GM08714 (cell line): ENCODE results near the gene TCF12.
"Not testable (repeated sequence)": the region's sequence is repeated elsewhere in the genome, so short reads cannot be mapped to it uniquely, and the experiment has no call there.

Experiments used
- H3K4me3 ChIP-seq: fragments of 200-500 bp; sonication (Bioruptor generic); 2 replicates; pipeline ENCODE4 v1.5.1; 2014; ENCODE audit warnings: mild to moderate bottlenecking, low read length, inconsistent platforms
- ZNF274 ChIP-seq: IDR thresholded peaks from 2 replicates; pipeline ENCODE4 v1.6.1; 2012; ENCODE audit warnings: mild to moderate bottlenecking, low read depth, low read length

The TCF12 gene

DNA sequence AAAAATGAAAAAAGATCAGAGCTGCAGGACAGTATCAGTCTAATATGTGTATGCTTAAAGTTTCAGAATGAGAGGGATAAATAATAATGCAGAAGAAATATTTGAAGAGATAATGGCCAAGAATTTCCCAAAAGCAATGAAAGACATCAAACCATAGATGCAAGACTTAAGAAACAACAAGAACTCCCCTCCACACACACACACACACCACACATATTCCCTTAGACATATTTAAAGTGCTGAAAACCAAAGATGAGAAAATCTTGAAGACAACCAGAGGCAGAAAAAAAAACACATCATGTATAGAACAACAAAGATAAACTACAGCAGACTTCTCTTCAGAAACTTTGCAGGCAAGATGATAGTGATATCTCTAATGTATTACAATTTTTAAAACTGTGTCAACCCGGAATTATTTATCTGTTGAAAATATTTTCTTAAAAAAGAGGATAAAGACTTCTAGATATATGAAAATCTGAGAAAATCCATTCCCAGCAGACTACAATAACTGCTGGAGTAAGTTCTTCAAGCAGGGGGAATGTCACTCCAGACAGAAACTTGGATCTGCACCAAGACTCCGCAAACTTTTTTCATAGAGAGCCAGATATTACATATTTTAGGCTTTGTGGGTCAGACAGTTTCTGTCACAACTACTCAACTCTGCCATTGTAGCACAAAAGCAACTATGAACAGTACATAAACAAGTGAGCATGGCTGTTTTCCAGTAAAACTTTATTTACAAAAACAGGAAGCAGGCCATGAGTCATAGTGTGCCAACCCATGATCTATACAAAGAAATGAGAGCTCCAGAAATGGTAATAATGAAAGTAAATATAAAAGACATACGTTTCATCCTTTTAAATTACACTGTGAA lies 234.5 kb downstream of the TCF12 start:
- H3K4me3 ChIP-seq = no peak overlapping the region
- TF ChIP-seq ZNF274 = no peak

DNA sequence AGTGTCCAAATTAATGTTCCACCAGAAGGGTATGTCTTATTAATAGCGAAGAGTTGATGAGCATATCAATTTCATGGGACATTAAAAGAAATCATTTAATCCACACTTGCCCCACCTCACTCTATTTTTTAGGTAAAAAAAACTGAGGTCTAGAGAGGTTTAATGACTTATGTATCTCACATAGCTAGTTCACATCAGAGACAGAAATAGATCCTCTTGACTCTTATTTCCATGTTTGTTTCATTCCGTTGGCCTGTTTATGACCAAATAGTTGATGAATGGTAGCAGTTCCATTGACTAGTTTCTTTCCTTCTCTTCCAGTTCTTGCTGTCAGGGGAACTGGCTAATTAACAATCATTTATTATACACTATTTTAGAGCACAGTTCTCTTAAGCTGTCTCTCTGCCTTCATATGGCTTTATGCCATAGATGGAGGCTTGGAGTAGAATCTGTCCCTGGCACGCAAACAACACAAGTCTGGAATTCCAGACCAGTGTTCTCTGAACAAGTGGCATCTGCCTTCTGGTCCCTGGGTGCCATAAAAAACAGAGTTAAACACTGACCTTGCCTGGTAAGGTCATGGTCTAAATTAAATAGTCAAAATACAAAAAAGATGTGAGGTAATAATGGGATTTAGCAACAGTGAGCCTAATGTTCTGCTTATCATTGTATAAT lies 237.9 kb downstream of the TCF12 start:
- no peak overlapping the region for H3K4me3 ChIP-seq
- no peak for TF ChIP-seq ZNF274

DNA sequence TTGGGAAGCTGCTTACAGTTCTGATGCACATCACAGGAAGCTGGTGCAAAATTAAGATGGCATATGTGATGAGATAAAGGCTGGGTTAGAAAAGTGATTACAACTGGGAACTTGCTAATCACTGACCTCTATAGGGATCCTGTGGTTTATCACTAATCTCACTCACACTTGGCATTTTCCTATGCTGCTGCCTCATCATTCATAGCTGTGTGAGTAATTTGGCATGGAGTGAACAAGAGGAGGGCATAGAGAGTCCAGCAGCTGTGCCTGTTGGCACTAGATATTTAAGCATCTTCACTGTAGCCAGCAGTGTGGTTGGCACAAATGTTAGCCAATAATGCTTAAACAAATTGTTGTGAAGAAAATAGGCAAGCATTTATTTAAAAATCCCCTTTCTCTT lies 240.1 kb downstream of the TCF12 start:
- H3K4me3 ChIP-seq = no peak overlapping the region
- no peak for TF ChIP-seq ZNF274

DNA sequence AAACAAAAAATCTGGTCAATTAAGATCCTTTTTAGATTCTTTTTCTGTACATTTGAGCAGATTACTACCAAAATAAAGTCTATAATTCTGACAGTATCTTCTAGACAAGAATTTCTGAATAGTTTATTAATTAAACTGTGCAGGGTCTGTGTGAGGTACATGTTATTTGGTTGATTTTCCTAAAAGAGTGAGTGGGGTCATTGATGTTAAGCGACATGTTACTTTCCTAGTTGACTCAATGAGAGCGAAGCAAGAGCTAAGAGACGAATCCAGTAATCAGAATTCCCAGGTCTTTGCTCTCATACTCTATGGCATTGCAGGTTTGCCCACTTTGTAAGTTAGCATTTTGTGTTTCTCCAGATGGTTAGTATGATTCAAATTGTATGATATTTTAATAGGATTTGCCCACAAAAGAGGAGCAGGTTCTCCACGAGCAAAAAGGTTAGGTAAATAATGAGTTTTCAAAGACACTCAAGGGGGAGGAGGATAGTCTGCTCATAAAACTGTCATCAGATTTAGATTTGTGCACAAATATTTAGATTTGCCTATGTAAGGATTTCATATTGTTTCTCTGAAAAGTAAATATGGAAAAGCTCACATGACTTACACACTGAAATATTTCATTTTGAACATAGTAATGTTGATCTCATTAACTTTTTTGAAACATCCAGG lies 240.7 kb downstream of the TCF12 start:
- H3K4me3 ChIP-seq = no peak overlapping the region
- TF ChIP-seq ZNF274 = no peak

DNA sequence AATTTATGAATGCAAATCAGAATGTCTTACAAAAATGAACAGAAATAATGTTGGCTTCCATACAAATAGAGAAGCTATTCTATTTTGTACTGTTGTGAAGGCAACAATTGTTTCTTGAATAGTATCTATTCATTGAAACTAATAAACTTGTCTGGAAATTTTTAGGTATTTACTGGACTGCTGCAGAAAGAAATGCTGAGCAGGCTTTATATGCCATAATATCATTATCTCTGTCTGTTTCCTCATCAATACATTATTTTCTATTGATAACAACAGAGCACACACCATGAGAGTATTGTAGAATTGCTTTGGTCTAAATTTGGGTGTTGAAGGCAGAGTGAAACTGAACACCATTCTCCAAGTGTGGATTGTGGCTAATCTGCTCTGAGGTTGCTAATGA lies 241.3 kb downstream of the TCF12 start:
- H3K4me3 ChIP-seq = no peak overlapping the region
- TF ChIP-seq ZNF274 = no peak

DNA sequence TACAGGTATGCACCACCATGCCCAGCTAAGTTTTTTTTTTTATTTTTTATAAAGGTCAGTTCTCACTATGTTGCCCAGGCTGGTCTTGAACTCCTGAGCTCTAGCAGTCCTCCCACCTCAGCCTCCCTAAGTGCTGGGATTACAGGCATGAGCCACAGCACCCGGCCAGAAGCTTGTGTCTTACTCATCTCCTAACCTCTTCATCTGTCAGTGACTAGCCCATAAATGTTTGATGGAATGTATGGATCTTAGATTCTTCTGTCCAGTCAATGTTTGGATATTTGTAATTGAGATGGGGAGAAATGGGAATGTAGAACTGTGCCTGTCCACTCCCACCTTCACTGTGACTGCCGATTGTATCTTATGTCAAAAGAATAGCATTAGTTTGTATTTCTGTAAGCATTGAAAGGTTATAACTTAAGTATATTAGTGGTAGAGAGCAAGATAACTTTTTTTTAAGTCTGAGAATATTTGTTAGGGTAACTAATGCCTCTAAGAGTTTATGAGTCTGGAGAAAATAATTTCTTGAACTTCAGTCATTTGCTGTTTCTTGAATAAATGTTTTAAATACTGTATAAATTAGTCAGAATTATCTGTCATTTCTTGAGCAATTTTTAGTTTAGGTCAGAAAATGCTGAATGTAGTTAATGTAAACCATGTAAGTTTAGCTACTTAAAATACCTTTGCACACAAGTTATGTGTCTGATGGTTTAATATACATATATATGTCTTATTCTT lies 242.5 kb downstream of the TCF12 start:
- H3K4me3 ChIP-seq = no peak overlapping the region
- no peak for TF ChIP-seq ZNF274

DNA sequence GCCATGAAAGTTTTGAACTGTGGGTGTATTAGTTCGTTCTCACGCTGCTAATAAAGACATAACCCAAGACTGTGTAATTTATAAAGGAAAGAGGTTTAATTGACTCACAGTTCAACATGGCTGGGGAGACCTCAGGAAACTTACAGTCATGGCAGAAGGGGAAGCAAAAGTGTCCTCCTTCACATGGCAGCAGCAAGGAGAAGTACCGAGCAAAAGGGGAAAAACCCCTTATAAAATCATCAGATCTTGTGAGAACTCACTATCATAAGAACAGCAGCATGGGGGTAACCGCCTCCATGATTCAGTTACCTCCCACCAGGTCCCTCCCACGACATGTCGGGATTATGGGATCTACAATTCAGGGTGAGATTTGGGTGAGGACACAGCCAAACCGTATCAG lies 245.8 kb downstream of the TCF12 start:
- H3K4me3 ChIP-seq = not testable (repeated sequence)

DNA sequence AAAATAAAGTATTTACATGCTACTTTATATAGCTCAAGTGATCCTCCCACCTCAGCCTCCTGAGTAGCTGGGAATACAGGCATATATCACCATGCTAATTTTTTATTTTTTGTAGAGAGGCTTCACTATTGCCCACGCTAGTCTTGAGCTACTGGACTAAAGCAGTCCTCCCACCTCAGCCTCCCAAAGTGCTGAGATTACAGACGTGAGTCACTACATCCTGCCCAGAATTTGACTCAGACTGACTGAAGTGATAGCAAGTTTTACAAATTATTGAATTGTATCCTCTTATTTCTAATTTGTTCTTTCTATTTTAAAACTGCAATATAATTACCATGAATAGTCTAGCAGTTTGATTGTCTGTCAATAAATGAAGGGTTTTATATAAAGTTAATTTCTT lies 247.5 kb downstream of the TCF12 start:
- TF ChIP-seq ZNF274 = no peak
- H3K4me3 ChIP-seq = no peak overlapping the region

DNA sequence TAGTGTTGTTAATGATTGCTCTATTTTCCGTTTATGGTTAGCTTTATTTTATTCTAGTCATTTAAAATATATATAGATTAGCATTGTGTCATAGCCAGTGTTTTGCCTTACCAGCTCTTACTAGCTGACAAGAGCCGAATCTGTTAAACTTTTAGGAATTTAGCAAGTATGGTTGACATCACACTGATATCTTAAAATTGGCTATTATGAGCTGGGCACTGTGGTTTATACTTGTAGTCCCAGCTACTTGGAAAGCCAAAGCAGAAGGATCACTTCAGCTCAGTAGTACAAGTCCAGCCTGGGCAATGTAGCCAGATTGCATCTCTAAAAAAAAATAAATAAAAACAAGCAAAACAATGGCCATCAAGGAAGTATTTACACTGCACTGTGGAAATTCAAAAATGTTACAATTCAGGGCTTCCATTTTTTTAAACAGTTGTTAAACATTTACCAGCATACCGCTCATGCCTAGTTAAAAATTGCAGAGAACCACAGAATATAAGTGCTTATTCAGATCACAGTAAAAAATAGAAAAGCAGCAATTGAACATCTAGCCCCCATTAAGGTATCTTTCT lies 249.5 kb downstream of the TCF12 start:
- no peak overlapping the region for H3K4me3 ChIP-seq
- TF ChIP-seq ZNF274 = no peak

DNA sequence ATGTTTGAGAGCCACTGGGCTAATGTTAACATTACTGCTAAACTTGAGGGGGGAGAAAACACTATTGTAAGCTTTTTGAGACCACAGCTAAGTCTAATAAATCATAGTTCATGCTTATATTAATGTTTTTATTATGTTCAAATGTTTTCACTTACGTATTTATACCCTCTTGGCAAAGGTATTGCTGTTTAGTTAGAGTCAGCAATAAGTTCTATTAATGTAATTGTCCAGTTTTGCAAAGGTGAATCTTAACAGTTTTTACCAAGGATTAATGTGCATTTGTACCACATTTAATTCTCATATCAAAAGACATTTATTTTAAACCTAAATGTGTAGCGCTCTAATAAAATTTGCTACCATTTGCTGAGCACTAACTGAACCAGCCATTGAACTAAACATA lies 251.2 kb downstream of the TCF12 start:
- TF ChIP-seq ZNF274 = no peak
- no peak overlapping the region for H3K4me3 ChIP-seq

DNA sequence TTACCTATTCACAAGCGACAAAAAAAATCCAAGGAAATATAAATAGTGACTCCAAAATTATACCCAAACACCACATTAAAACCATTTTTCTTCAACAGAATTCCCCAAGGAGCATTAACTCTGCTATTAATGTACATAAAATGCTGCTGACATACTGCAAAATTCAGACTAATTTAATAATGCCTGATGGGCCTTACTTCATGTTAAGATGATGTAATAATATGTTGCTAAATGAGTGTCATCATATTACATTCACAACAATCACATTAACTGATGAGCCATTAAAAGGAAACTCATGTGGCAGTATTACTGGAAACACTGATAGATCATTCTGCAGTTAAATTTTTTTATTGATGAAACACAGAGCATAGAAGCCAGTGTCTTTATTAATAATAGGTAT lies 253.0 kb downstream of the TCF12 start:
- H3K4me3 ChIP-seq = no peak overlapping the region
- no peak for TF ChIP-seq ZNF274

DNA sequence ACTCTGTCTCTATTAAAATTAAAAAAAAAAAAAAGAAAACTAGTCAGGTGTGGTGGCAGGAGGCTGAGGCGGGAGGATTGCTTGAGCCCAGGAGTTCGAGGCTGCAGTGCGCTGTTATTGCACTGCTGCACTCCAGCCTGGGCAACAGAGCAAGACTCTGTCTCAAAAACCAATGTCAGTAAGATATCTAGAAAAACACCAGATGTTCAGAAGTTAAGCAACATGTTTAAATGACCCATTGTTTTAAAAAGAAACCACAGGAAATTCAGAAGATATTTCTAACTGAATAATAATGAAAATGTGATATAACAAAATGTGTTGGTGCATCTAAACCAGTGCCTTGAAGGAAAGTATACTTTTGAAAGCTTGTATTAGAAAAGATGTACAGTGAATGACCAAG lies 254.5 kb downstream of the TCF12 start:
- H3K4me3 ChIP-seq = no peak overlapping the region
- TF ChIP-seq ZNF274 = no peak

DNA sequence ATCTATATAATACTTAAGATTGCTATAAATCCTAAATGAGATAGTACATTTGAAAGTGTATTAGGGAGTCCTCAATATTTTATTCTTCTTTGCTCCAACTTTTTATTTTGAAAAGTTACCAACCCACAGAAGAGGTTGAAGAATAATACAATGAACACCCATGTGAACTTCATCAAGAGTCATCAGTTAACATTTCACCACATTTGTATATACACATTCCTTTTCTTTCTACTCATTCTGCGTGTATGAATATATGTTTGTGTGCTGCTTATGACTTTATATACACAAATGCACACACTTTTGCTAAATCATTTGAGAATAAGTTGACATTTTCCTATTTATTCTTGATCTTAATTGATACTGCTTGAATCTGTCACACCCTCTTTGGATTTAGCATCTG lies 264.6 kb downstream of the TCF12 start:
- no peak for TF ChIP-seq ZNF274
- no peak overlapping the region for H3K4me3 ChIP-seq
